Measurements from ENCODE around the gene CAMK2G. TPM values are rescaled to one million over a fixed set of nuclear protein-coding genes. Genes with fewer than 3 reads are reported as not detected.
A peak's percentile ranks its signal among the peaks of the same experiment; 100 is the strongest.

CAMK2G gene
- polyA plus RNA-seq, 1 of the 3 experiments (the other 2 are of a cell fraction) = 41.4 TPM

DNA sequence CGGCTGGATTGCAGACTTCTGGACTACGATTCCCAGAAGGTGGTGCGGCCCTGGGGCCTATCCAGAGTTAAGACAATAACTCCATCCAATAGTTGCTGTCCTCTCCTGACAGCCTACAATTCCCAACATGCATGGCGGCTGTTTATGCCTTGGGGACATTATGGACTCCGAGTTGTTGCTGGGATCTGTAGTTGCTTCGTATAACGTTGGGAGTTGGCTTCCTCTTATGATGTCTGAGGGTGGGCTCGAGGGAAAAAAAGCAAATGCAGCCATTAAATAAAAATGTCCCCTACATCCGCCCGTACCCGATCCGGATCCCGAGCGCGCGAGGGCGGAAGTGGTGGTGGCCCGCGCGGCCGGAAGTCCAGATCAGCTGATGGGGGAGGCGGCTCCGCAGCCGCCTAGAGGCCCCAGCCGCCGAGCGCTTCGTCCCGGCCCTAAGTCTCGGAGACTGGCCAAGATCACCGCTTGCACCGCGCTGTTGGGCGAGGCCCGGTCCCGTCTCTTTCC, 89.1 kb downstream of the CAMK2G start, which contains the start of gene ZSWIM8 (continued):
- TF ChIP-seq ELF1 (IDR thresholded peaks at IDR 0.05) (peak; percentile 89), SIN3A (IDR thresholded peaks at IDR 0.05; ENCODE audit: borderline replicate concordance, low read depth, low read length) (peak; percentile 89), POLR2AphosphoS5 (IDR thresholded peaks at IDR 0.05; ENCODE audit: low read depth, low read length) (peak; percentile 48)
- TF ChIP-seq, protein P1, sequence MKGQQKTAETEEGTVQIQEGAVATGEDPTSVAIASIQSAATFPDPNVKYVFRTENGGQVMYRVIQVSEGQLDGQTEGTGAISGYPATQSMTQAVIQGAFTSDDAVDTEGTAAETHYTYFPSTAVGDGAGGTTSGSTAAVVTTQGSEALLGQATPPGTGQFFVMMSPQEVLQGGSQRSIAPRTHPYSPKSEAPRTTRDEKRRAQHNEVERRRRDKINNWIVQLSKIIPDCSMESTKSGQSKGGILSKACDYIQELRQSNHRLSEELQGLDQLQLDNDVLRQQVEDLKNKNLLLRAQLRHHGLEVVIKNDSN (IDR thresholded peaks at IDR 0.05; ENCODE audit: borderline replicate concordance, low read depth) = peak; percentile 88
- TF ChIP-seq, protein P2, sequence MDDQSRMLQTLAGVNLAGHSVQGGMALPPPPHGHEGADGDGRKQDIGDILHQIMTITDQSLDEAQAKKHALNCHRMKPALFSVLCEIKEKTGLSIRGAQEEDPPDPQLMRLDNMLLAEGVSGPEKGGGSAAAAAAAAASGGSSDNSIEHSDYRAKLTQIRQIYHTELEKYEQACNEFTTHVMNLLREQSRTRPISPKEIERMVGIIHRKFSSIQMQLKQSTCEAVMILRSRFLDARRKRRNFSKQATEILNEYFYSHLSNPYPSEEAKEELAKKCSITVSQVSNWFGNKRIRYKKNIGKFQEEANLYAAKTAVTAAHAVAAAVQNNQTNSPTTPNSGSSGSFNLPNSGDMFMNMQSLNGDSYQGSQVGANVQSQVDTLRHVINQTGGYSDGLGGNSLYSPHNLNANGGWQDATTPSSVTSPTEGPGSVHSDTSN (IDR thresholded peaks at IDR 0.05) = peak; percentile 69

DNA sequence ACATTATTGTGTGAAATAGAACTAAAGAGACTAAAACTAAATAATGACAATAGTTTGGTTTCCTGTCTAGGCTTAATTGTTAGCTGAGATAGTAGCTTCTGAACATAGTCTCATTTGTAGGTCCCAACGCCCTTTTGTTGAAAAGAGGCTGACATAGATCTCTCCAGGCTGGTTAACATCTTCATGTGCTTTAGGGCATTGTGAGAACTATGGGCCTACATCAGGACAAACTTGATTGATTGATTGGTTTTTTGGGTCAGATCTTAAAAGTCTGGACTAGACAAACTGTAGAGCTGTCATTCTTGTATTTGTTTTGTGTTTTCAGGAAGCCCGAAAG, 91.6 kb downstream of the CAMK2G start:
- Histone ChIP-seq H3K27me3 (ENCODE audit: insufficient read depth) (no peaks in the 10 kb centered on the region), H2AFZ (ENCODE audit: low read depth) (no peak overlapping the region), H3K27ac (ENCODE audit: low read depth in 2 of 2, low read length in 1 of 2) (peak overlapping the region in 1 of 2 experiments; percentile 69; a peak in 2 of 4 replicates), H3K9ac (peak overlapping the region; percentile 80), H3K4me1 (ENCODE audit: control insufficient read depth in 1 of 2, insufficient read depth in 2 of 2, low read depth in 1 of 2, low read length in 1 of 2) (peaks cover 0 to 20% of the 10 kb centered on the region in 2 experiments; a peak in 3 of 4 replicates), H3K9me2 (no peaks in the 10 kb centered on the region), H3K4me3 (ENCODE audit: low read depth in 2 of 2, low read length in 1 of 2) (peak overlapping the region; percentile 63 to 81), H4K20me1 (ENCODE audit: insufficient read depth) (peaks cover 18% of the 10 kb centered on the region), H3K4me2 (peak overlapping the region; percentile 67), H3F3A (replicated peaks; ENCODE audit: insufficient read depth) (peaks cover 9% of the 10 kb centered on the region), H3K36me3 (replicated peaks in 1 of 2; ENCODE audit: control insufficient read depth in 1 of 2, insufficient read depth in 2 of 2, low read length in 1 of 2) (peaks cover 7 to 15% of the 10 kb centered on the region in 2 experiments), H3K9me3 (no peaks in the 10 kb centered on the region), H3K79me2 (ENCODE audit: insufficient read depth) (peaks cover 92% of the 10 kb centered on the region)
- no peak for DNase-seq
- TF ChIP-seq RAD21 (IDR thresholded peaks at IDR 0.05; ENCODE audit: low read length) (no peak), NFIC (IDR thresholded peaks at IDR 0.05; ENCODE audit: borderline replicate concordance) (no peak), POLR2AphosphoS5 (IDR thresholded peaks at IDR 0.05; ENCODE audit: low read depth, low read length) (no peak), JUND (IDR thresholded peaks at IDR 0.05) (no peak), ELF1 (IDR thresholded peaks at IDR 0.05) (no peak), CHD2 (IDR thresholded peaks at IDR 0.05; ENCODE audit: low read length, partially characterized antibody) (no peak), RFX5 (IDR thresholded peaks at IDR 0.05; ENCODE audit: low read length) (no peak)
- TF ChIP-seq, protein P3, sequence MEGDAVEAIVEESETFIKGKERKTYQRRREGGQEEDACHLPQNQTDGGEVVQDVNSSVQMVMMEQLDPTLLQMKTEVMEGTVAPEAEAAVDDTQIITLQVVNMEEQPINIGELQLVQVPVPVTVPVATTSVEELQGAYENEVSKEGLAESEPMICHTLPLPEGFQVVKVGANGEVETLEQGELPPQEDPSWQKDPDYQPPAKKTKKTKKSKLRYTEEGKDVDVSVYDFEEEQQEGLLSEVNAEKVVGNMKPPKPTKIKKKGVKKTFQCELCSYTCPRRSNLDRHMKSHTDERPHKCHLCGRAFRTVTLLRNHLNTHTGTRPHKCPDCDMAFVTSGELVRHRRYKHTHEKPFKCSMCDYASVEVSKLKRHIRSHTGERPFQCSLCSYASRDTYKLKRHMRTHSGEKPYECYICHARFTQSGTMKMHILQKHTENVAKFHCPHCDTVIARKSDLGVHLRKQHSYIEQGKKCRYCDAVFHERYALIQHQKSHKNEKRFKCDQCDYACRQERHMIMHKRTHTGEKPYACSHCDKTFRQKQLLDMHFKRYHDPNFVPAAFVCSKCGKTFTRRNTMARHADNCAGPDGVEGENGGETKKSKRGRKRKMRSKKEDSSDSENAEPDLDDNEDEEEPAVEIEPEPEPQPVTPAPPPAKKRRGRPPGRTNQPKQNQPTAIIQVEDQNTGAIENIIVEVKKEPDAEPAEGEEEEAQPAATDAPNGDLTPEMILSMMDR (IDR thresholded peaks at IDR 0.05) = no peak
- 48% methylated on average over 2 of the region's 2 CpGs for WGBS (ENCODE audit: low lambda C conversion rate)
- ChIA-PET CTCF (interaction anchor here (1.1 to 1.6 kb wide), 2 partner anchors 10 to 158 kb away, joined by 3 to 5 read pairs; a partner anchor contains a TSS), POLR2A (no interaction called here)
